H1 (cell line): Measurements from ENCODE around the gene MEGF11. TPM values are rescaled to one million over a fixed set of nuclear protein-coding genes. Genes with fewer than 3 reads are reported as not detected.

Experiments
- BCL11A ChIP-seq, 2 experiments: IDR thresholded peaks; one replicate each; pipeline ENCODE4 v1.6.1; 2011; ENCODE audit warnings: low read depth in 2 of 2, low read length in 2 of 2, mild to moderate bottlenecking in 2 of 2
- CHD7 ChIP-seq: fragments of 300-600 bp; sonication (generic); IDR thresholded peaks from 2 replicates; pipeline ENCODE4 v1.7.1; 2012; ENCODE audit warnings: low read length, moderate library complexity, mild to moderate bottlenecking, inconsistent platforms; ENCODE audit not compliant: insufficient replicate concordance
- HDAC6 ChIP-seq: IDR thresholded peaks from one replicate; pipeline ENCODE4 v1.7.1; 2012; ENCODE audit warnings: low read depth, mild to moderate bottlenecking, inconsistent platforms, low read length, moderate library complexity
- JUND ChIP-seq: IDR thresholded peaks from 2 replicates; pipeline ENCODE4 v1.6.1; 2011; ENCODE audit warnings: mild to moderate bottlenecking, improper control_type of control experiment, low read length
- RFX5 ChIP-seq: IDR thresholded peaks from 2 replicates; pipeline ENCODE4 v1.6.1; 2011; ENCODE audit warnings: low read depth, low read length, improper control_type of control experiment, borderline replicate concordance
- SIX5 ChIP-seq: IDR thresholded peaks from 2 replicates; pipeline ENCODE4 v1.6.1; 2011; ENCODE audit warnings: mild to moderate bottlenecking, low read depth, low read length
- polyA plus RNA-seq, 7 experiments: library from polyadenylated mRNA; depleted of rRNA in 3 of 7; stranded (reverse) in 5 of 7; unstranded in 2 of 7; fragments of >200 nt in 5 of 7; fragments of 200-250 nt in 2 of 7; gene quantifications; 1 replicate in 5 of 7; 2 replicates in 1 of 7; 4 replicates in 1 of 7; pipeline versions ENCODE4 v1.2.1 to v1.2.3, GENCODE V29; 2011 to 2013; ENCODE audit warnings: missing spikeins in 2 of 7, mixed read lengths in 2 of 7
- total RNA-seq: library from RNA; stranded (reverse); fragmentation: NEBNext Ultra II Directional; extraction: Animal tissue kit (Norgen Biotek cat#: 25700); gene quantifications from 2 replicates; pipeline ENCODE4 v1.2.1, GENCODE V29; 2021

The MEGF11 gene
- total and polyA plus RNA-seq, 2 of the 8 experiments (the other 6 are each of a cell fraction or from before 2014, with no cell fraction given) = 4.4 to 4.8 TPM

GRCh38 chr15:65942436-65942835 is 311.1 kb downstream of the MEGF11 start (continued):
- TF ChIP-seq CHD7 (no peak), JUND (no peak), BCL11A (IDR thresholded peaks at IDR 0.05; ENCODE audit: low read depth in 2 of 2, low read length in 2 of 2) (no peak), HDAC6 (no peak), SIX5 (no peak), RFX5 (no peak)
